ENCODE results near the gene SNX32. TPM values are rescaled to one million over a fixed set of nuclear protein-coding genes. Genes with fewer than 3 reads are reported as not detected.

SNX32 gene
- polyA plus RNA-seq, 3 donors from 2014 or later, result 0.30 to 1.7 (median 1.6) TPM

DNA sequence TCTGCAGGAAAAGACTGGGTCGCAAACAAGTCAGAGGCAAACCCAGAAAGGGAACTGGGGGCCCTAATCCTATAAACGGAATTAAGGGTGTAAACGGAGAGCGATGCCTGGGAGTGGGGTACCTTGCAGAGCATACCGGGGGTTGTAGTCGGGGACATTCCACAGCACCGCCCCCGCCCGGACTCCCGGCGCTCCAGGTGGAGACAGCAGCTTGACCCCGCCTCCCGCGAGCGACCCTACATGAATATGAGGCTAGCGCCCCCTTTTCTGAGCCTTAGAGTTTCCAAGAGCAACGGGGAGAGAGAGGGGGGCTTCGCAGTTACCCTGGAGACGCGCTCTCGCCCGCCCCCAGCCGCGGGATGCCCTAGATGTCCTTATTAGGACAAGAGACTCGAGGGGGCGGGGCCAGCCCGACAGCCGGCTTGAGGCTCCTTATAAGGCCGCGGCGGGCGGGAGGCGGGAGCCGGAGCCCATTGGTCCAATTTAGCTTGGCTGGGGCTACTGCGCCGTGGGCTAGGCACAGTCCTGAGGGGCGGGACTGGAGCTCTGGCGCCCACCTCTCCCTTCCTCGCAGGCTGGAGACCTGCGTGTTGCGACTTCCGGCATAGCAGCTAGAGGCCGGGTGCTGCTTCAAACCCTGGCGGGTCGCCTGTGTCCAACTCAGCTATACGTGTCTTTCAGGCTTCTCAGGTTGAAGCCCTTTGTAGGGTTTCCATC, 25.5 kb downstream of the SNX32 start:
- H3K9me3 Mint-ChIP-seq, result no peaks in the 10 kb centered on the region
- peaks cover 12 to 25% (median 19%) of the 10 kb centered on the region in 3 donors for H3K27me3 Mint-ChIP-seq (ENCODE audit: low read depth in 3 of 3)
- DNase-seq, result peak; percentile 94 to 95 (median 95)
- peak overlapping the region; percentile 91 to 99 (median 98) for H3K27ac Mint-ChIP-seq
- H3K4me3 Mint-ChIP-seq, result peak overlapping the region; percentile 91 to 98 (median 94)
- H3K4me1 Mint-ChIP-seq, result peaks cover 58 to 65% of the 10 kb centered on the region in 2 donors
- H3K36me3 Mint-ChIP-seq, result peaks cover 19 to 27% (median 20%) of the 10 kb centered on the region in 3 donors

DNA sequence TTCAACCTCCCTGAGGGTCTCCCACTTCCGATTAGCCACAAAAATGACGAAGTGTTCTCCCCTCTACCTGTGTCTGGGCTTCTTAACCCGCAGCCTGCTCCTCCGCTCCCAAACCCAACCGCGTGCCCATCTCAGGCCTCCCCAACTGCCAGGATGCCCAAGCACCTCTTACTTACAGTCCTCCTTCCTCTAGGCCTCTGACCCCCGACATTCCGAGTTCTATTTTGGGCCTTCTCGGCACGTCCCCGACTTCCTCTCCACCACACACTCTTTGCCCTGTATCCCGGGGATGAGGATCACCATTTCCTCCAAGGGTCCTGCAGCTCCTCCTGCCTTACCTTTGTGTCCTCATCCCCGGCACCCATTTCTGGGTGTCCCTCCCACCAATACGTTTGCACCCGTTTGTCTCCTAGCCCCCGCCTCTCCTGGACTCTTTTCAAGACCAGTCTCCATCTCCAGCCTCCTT, 26.1 kb downstream of the SNX32 start:
- Mint-ChIP-seq H3K9me3 (no peaks in the 10 kb centered on the region), H3K4me1 (peaks cover 52 to 59% of the 10 kb centered on the region in 2 donors), H3K27me3 (ENCODE audit: low read depth in 3 of 3) (peaks cover 10 to 21% (median 19%) of the 10 kb centered on the region in 3 donors), H3K4me3 (peak overlapping the region; percentile 91 to 98 (median 94)), H3K36me3 (peaks cover 13 to 21% (median 14%) of the 10 kb centered on the region in 3 donors), H3K27ac (peak overlapping the region; percentile 91 to 99 (median 98))
- no peak for DNase-seq

DNA sequence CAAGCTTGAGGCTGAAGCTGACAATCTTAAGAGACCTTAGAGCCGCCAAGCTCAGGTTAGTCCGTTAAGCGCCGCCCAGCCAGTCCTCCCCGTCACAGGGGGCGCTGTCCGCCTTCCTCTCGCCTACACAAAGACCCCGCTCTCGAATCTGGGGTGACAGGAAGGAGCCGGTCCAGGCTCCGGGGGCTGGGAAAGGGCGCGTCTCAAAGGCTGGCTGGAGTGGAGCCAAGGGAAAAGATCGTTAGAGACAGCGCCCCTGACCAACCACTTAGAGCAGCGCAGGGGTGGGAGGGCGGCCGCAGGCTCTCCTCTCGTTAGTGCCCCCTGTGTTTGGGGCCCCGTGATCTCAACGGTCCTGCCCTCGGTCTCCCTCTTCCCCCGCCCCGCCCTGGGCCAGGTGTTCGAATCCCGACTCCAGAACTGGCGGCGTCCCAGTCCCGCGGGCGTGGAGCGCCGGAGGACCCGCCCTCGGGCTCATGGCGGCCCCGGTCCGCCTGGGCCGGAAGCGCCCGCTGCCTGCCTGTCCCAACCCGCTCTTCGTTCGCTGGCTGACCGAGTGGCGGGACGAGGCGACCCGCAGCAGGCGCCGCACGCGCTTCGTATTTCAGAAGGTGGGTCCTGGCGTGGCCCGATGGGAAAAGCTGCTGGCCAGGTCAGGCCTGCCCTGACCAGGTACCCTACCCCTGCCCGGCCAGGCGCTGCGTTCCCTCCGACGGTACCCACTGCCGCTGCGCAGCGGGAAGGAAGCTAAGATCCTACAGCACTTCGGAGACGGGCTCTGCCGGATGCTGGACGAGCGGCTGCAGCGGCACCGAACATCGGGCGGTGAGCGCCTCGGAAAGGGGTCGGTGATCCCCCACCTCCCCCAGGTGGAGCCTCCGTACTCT, 26.8 kb downstream of the SNX32 start, which contains the start of gene MUS81:
Gene MUS81, plus strand, starts transcription at position 156 of the 887 bp plus-strand sequence. Its CDS starts 321 bp downstream, at position 477.
- DNase-seq, result peak; percentile 91 to 93 (median 92)
- Mint-ChIP-seq H3K27ac (peak within 1 kb of the TSS; percentile 91 to 99 (median 98)), H3K27me3 (ENCODE audit: low read depth in 3 of 3) (peaks cover 10 to 21% (median 19%) of the 10 kb centered on the region in 3 donors), H3K36me3 (peaks cover 13 to 22% (median 13%) of the 10 kb centered on the region in 3 donors), H3K4me1 (peaks cover 48 to 53% of the 10 kb centered on the region in 2 donors), H3K4me3 (peak within 1 kb of the TSS; percentile 91 to 98 (median 94)), H3K9me3 (no peaks in the 10 kb centered on the region)

DNA sequence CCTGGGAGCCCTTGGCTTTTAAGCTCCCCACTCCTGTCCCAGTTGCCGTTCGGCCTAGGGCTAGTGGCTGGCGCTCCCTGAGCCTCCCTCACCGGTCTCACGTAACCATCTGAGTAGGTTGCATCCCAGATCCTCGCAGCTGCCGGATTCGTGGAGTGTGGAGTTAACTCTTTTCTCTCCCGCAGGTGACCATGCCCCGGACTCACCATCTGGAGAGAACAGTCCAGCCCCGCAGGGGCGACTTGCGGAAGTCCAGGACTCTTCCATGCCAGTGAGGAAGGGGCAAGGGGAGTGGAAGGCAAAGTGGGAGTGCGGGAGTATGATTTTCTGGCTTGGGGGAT, 27.4 kb downstream of the SNX32 start:
- peak overlapping the region; percentile 91 to 98 (median 94) for H3K4me3 Mint-ChIP-seq
- no peaks in the 10 kb centered on the region for H3K9me3 Mint-ChIP-seq
- peaks cover 9 to 16% (median 9%) of the 10 kb centered on the region in 3 donors for H3K36me3 Mint-ChIP-seq
- DNase-seq, result no peak
- H3K4me1 Mint-ChIP-seq, result peaks cover 41 to 47% of the 10 kb centered on the region in 2 donors
- peaks cover 10 to 21% (median 18%) of the 10 kb centered on the region in 3 donors for H3K27me3 Mint-ChIP-seq (ENCODE audit: low read depth in 3 of 3)
- peak overlapping the region in 5 of 6 donors; percentile 76 to 98 (median 82) for H3K27ac Mint-ChIP-seq

DNA sequence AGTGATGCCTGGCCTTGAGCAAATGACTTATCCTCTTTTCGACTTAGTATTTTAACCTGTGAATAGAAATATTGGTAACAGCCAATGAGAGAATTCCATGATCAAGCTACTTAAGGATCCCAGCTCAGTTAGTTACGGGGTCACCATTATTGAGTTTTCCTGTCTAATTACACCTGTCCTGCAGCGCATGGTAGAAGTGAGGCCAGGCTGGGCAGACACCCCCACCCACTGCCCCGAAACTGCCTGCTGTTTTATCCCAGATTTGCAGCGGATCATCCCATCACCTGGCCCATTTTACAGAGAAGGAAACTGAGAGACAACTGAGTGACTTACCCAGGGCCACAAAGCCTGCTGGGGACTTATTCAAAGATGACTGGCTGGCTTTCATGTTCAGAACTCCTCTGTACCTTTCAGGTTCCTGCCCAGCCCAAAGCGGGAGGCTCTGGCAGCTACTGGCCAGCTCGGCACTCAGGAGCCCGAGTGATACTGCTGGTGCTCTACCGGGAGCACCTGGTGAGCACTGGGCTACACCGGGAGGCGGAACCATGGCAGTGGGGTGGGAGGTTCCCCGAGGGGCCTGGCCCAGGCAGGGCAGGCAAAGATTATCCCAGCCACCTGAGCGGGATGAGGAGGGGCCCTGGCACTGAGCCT, 27.9 kb downstream of the SNX32 start:
- peak overlapping the region in 5 of 6 donors; percentile 45 to 91 (median 81) for H3K27ac Mint-ChIP-seq
- H3K4me3 Mint-ChIP-seq, result peak overlapping the region; percentile 91 to 98 (median 94)
- H3K4me1 Mint-ChIP-seq, result peaks cover 36 to 42% of the 10 kb centered on the region in 2 donors
- DNase-seq, result no peak
- peaks cover 6 to 11% (median 6%) of the 10 kb centered on the region in 3 donors for H3K36me3 Mint-ChIP-seq
- no peaks in the 10 kb centered on the region for H3K9me3 Mint-ChIP-seq
- H3K27me3 Mint-ChIP-seq (ENCODE audit: low read depth in 3 of 3), result peaks cover 9 to 21% (median 12%) of the 10 kb centered on the region in 3 donors

DNA sequence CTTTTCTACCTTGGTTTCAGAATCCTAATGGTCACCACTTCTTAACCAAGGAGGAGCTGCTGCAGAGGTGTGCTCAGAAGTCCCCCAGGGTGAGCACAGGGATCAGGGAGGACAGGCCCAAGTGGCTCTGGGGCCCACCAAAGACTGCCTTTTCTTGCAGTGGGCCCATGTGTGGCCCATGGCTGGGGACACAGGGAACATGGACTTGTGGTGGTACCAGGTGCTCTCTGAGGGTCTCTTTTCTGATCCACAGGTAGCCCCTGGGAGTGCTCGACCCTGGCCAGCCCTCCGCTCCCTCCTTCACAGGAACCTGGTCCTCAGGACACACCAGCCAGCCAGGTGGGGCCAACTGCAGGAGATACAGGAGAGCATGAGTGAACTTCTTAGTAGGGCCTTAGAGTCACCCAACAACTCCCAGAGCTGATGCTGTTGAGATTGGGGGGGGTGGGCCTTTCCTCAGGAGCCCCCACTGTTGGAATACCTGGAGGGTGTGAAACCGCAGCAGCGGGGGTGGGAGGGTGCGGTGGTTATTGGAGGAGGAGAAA, 28.5 kb downstream of the SNX32 start:
- H3K9me3 Mint-ChIP-seq, result no peaks in the 10 kb centered on the region
- peaks cover 34 to 38% of the 10 kb centered on the region in 2 donors for H3K4me1 Mint-ChIP-seq
- peaks cover 4 to 11% (median 4%) of the 10 kb centered on the region in 3 donors for H3K36me3 Mint-ChIP-seq
- H3K4me3 Mint-ChIP-seq, result peak overlapping the region in 2 of 5 donors; percentile 32 to 91
- peaks cover 6 to 15% (median 10%) of the 10 kb centered on the region in 3 donors for H3K27me3 Mint-ChIP-seq (ENCODE audit: low read depth in 3 of 3)
- DNase-seq, result no peak
- H3K27ac Mint-ChIP-seq, result peak overlapping the region in 2 of 6 donors; percentile 62 to 65

DNA sequence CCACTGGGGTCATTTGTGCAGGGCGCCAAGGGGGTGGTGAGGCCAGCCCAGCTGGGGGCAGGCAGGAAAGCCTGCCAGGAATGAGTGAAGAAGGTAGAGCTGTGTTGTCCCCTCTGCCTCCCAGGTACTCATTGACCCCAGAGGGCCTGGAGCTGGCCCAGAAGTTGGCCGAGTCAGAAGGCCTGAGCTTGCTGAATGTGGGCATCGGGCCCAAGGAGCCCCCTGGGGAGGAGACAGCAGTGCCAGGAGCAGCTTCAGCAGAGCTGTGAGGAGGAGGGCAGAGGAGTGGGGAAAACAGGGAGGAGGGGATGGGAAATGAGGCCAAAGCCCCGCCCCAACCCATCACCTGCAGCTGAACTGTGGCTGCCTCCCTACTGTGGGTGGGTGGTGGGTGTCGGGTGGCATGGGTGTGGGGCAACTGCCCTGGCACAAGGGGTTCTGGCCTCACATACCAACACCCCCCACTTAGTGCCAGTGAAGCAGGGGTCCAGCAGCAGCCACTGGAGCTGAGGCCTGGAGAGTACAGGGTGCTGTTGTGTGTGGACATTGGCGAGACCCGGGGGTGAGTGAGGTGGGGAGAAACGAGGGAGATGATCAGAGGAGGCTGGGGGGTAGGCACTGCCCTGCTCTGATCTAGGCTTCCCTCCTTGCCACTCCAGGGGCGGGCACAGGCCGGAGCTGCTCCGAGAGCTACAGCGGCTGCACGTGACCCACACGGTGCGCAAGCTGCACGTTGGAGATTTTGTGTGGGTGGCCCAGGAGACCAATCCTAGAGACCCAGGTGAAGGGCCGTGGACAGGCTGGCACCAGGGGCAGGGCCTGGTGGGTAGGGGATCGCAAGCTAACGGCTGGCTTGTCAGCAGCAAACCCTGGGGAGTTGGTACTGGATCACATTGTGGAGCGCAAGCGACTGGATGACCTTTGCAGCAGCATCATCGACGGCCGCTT, 29.5 kb downstream of the SNX32 start:
- Mint-ChIP-seq H3K36me3 (peaks cover 4 to 12% (median 4%) of the 10 kb centered on the region in 3 donors), H3K9me3 (no peaks in the 10 kb centered on the region), H3K4me3 (peak overlapping the region in 2 of 5 donors; percentile 2 to 32), H3K27ac (peak overlapping the region in 3 of 6 donors; percentile 22 to 62 (median 45)), H3K4me1 (peaks cover 34 to 37% of the 10 kb centered on the region in 2 donors), H3K27me3 (ENCODE audit: low read depth in 3 of 3) (peaks cover 3 to 8% (median 6%) of the 10 kb centered on the region in 3 donors)
- DNase-seq, result no peak

DNA sequence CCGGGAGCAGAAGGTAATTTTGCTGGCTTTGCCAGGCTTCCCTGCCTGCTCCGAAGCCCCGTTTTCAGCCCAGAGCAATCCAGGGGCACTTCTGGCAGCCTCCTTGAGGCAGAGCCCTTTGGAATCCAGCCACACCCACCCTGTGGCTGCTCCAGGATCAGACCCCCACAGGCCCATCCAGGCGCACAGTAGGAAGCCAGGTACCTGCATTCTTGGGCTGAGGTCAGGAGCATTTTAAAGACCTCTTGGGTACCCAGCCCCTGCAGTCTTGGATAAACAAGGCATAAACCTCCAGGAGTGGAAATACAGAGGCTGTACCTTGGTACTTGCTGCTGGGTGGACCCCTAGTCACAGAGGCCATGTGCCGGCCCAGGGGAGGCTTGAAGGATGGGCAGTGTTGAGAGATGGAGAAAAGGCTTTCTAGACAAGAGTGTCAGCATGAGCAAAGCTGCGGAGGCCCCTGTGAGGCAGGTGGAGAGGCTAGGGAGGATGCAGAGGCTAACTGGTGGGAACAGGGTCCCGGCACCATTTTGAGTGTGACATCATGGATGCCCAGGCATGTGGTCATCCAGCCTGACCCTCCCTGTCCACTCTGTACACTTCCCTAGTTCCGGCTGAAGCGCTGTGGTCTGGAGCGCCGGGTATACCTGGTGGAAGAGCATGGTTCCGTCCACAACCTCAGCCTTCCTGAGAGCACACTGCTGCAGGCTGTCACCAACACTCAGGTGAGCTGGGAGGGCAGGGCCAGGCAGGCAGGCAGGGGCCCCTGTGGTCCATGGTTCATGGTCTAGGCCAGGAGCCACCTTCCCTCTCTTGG, 30.3 kb downstream of the SNX32 start:
- Mint-ChIP-seq H3K4me1 (peaks cover 27 to 28% of the 10 kb centered on the region in 2 donors), H3K4me3 (no peak overlapping the region), H3K36me3 (peaks cover 4 to 12% (median 4%) of the 10 kb centered on the region in 3 donors), H3K27me3 (ENCODE audit: low read depth in 3 of 3) (peaks cover 2 to 7% (median 4%) of the 10 kb centered on the region in 3 donors), H3K9me3 (no peaks in the 10 kb centered on the region), H3K27ac (peak overlapping the region in 2 of 6 donors; percentile 55 to 66)
- no peak for DNase-seq

DNA sequence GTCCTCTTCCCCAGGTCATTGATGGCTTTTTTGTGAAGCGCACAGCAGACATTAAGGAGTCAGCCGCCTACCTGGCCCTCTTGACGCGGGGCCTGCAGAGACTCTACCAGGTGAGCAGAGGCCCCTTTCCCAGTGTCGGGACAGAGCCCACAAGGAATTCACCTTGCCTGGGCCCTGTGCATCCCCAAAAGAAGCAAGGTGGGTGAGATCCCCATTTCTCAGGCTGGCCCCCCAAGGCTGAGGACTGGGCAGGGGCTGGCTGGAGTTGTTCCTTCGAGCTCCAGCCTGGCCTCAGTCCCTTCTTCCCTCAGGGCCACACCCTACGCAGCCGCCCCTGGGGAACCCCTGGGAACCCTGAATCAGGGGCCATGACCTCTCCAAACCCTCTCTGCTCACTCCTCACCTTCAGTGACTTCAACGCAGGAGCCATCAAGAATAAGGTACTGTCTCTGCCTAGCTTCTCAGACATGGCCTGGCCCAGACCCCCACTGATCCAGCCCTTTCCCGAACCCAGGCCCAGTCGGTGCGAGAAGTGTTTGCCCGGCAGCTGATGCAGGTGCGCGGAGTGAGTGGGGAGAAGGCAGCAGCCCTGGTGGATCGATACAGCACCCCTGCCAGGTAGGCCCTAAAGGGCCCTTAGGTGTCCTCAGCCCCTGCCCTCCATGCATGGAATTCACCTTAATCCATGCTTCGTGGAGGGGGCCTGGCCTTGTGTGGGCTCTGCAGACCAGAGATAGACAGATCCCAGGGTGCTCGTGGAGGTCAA, 31.1 kb downstream of the SNX32 start:
- Mint-ChIP-seq H3K27me3 (ENCODE audit: low read depth in 3 of 3) (peaks cover 2 to 8% (median 4%) of the 10 kb centered on the region in 3 donors), H3K27ac (peak overlapping the region in 1 of 6 donors; percentile 84), H3K9me3 (no peaks in the 10 kb centered on the region)

DNA sequence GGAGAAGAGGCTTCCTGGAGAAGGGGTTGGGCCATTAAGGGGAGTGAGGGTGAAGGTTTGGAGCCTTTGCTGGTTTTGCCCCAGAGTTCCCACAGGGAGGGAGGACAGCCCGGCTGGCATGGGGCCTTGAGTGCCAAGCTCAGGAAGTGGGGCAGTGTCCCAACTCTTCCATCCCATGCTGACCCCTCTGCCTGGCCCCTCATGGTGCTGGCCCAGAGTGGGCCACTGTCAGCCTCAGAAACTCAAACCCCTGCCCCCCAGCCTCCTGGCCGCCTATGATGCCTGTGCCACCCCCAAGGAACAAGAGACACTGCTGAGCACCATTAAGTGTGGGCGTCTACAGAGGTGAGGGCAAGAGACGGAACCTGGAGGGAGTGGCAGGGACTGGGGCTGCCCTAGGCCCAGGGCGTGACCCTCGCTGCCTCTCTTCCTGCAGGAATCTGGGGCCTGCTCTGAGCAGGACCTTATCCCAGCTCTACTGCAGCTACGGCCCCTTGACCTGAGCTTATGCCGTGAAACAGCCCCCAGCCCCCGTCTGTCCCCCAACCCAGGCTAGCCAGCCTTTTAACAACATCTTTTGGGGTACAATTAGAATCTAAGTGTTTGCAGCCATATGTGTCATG, 31.9 kb downstream of the SNX32 start:
- H3K4me3 Mint-ChIP-seq, result no peak overlapping the region
- peaks cover 0 to 5% (median 2%) of the 10 kb centered on the region in 3 donors for H3K27me3 Mint-ChIP-seq (ENCODE audit: low read depth in 3 of 3)
- H3K9me3 Mint-ChIP-seq, result no peaks in the 10 kb centered on the region
- peaks cover 4 to 12% (median 4%) of the 10 kb centered on the region in 3 donors for H3K36me3 Mint-ChIP-seq
- no peak for DNase-seq
- no peak overlapping the region for H3K27ac Mint-ChIP-seq
- peaks cover 18 to 26% of the 10 kb centered on the region in 2 donors for H3K4me1 Mint-ChIP-seq

More for the DNA sequence above, 31.1 kb downstream of the SNX32 start:
- Mint-ChIP-seq H3K4me1 (peaks cover 20 to 24% of the 10 kb centered on the region in 2 donors), H3K36me3 (peaks cover 4 to 12% (median 4%) of the 10 kb centered on the region in 3 donors), H3K4me3 (no peak overlapping the region)
- DNase-seq, result no peak
